ENCODE measurements around the gene PLEKHB1. TPM values are rescaled to one million over a fixed set of nuclear protein-coding genes. Genes with fewer than 3 reads are reported as not detected.

PLEKHB1 gene
- total RNA-seq, 1 donor, result 1.1 TPM

- no peak for DNase-seq (ENCODE audit: low read depth)
- no peak for TF ChIP-seq CTCF (IDR thresholded peaks at IDR 0.05; ENCODE audit: insufficient read depth, low read length)
Measured at GRCh38 chr11:73635721-73636120, 10.7 kb upstream of the PLEKHB1 start.

GRCh38 chr11:73636249-73636648 is 10.1 kb upstream of the PLEKHB1 start:
- DNase-seq (ENCODE audit: low read depth), result no peak
- no peak for TF ChIP-seq CTCF (IDR thresholded peaks at IDR 0.05; ENCODE audit: insufficient read depth, low read length)
- H3K4me3 ChIP-seq (ENCODE audit: low read depth, low read length), result no peak overlapping the region

More at GRCh38 chr11:73635721-73636120, 10.7 kb upstream of the PLEKHB1 start:
- H3K4me3 ChIP-seq (ENCODE audit: low read depth, low read length), result no peak overlapping the region

GRCh38 chr11:73637012-73637411 is 9.4 kb upstream of the PLEKHB1 start:
- TF ChIP-seq CTCF (IDR thresholded peaks at IDR 0.05; ENCODE audit: insufficient read depth, low read length), result no peak
- DNase-seq (ENCODE audit: low read depth), result no peak
- no peak overlapping the region for H3K4me3 ChIP-seq (ENCODE audit: low read depth, low read length)

- no peak for TF ChIP-seq CTCF (IDR thresholded peaks at IDR 0.05; ENCODE audit: insufficient read depth, low read length)
Measured at GRCh38 chr11:73640592-73640991, 5.8 kb upstream of the PLEKHB1 start.

GRCh38 chr11:73641668-73642067 is 4.7 kb upstream of the PLEKHB1 start:
- no peak overlapping the region for H3K4me3 ChIP-seq (ENCODE audit: low read depth, low read length)
- DNase-seq (ENCODE audit: low read depth), result no peak
- TF ChIP-seq CTCF (IDR thresholded peaks at IDR 0.05; ENCODE audit: insufficient read depth, low read length), result no peak

More at GRCh38 chr11:73640592-73640991, 5.8 kb upstream of the PLEKHB1 start:
- DNase-seq (ENCODE audit: low read depth), result no peak
- H3K4me3 ChIP-seq (ENCODE audit: low read depth, low read length), result no peak overlapping the region

GRCh38 chr11:73645121-73645969 is 1.0 kb upstream of the PLEKHB1 start:
- no peak overlapping the region for H3K4me3 ChIP-seq (ENCODE audit: low read depth, low read length)
- TF ChIP-seq CTCF (IDR thresholded peaks at IDR 0.05; ENCODE audit: insufficient read depth, low read length), result no peak
- DNase-seq (ENCODE audit: low read depth), result no peak

Measured in fibroblast of the aortic adventitia (primary cell).